ENCODE measurements around the gene PCSK2. TPM values are rescaled to one million over a fixed set of nuclear protein-coding genes. Genes with fewer than 3 reads are reported as not detected.

The PCSK2 gene
- total and polyA plus RNA-seq, 2 of the 8 experiments (the other 6 are each of a cell fraction or from before 2014, with no cell fraction given): 1.9 to 4.2 TPM

GRCh38 chr20:17466641-17467040 lies 239.8 kb downstream of the PCSK2 start:
- no peak overlapping the region for H2AFZ ChIP-seq (ENCODE audit: low read length)
- H2BK5ac ChIP-seq (ENCODE audit: low read depth, low read length): no peak overlapping the region
- TF ChIP-seq JUN (IDR thresholded peaks at IDR 0.05; ENCODE audit: low read depth, low read length): no peak
- TF ChIP-seq RBBP5 (IDR thresholded peaks at IDR 0.05; ENCODE audit: borderline replicate concordance, low read depth, low read length): no peak

More at GRCh38 chr20:17466641-17467040, 239.8 kb downstream of the PCSK2 start:
- FAIRE-seq (no peak), DNase-seq (ENCODE audit: low read depth in 1 of 2, low spot score in 2 of 2) (no peak)
- H3K4ac ChIP-seq (replicated peaks; ENCODE audit: insufficient read length, low read depth, low read length): no peak overlapping the region
- H2BK12ac ChIP-seq (ENCODE audit: low read depth, low read length): no peak overlapping the region
- no peak overlapping the region for H3K27ac ChIP-seq (ENCODE audit: low read depth, low read length)
- no peaks in the 10 kb centered on the region for H3K27me3 ChIP-seq (replicated peaks in 1 of 4; ENCODE audit: control insufficient read depth in 3 of 4, extremely low read depth in 1 of 4, insufficient read depth in 3 of 4, low read length in 3 of 4)
- H3K4me3 ChIP-seq (ENCODE audit: extremely low read depth in 1 of 4, insufficient read depth in 2 of 4, low read depth in 3 of 4, low read length in 4 of 4): no peak overlapping the region
- no peaks in the 10 kb centered on the region for H3K23me2 ChIP-seq (ENCODE audit: low read depth, low read length)
- H3K4me2 ChIP-seq (ENCODE audit: insufficient read depth in 1 of 2, low read depth in 2 of 2, low read length in 2 of 2): no peak overlapping the region
- ChIA-PET POLR2A (ENCODE audit: partially characterized antibody) (no interaction called here), CTCF (ENCODE audit: partially characterized antibody) (interaction anchor here (1.3 to 1.5 kb wide), 2 partner anchors 27 to 45 kb away, joined by 3 read pairs; no protein-coding TSS in a partner anchor)
- H4K5ac ChIP-seq (ENCODE audit: insufficient read length, low read depth, low read length): no peak overlapping the region
- H3K56ac ChIP-seq (replicated peaks; ENCODE audit: insufficient read length, low read depth, low read length): no peak overlapping the region
- 80% methylated on average over 7 of the region's 7 CpGs; no CpG with 5 or more reads in 1 of the 2 experiments for WGBS, 2 experiments (ENCODE audit: extremely low coverage in 1 of 2, insufficient coverage in 1 of 2, insufficient read length in 1 of 2, insufficient replicate concordance in 2 of 2, low coverage in 1 of 2, low lambda C conversion rate in 2 of 2, missing lambda C conversion rate in 1 of 2)
- no peaks in the 10 kb centered on the region for H3K4me1 ChIP-seq (replicated peaks in 1 of 4; ENCODE audit: control insufficient read depth in 3 of 4, insufficient read depth in 4 of 4, low read length in 3 of 4)
- no peak overlapping the region for H3K9ac ChIP-seq (replicated peaks in 1 of 4; ENCODE audit: extremely low read depth in 1 of 4, low read depth in 3 of 4, low read length in 3 of 4)
- no peaks in the 10 kb centered on the region for H4K20me1 ChIP-seq (replicated peaks in 1 of 2; ENCODE audit: control insufficient read depth in 1 of 2, insufficient read depth in 2 of 2, low read length in 2 of 2)
- no peak overlapping the region for H2BK120ac ChIP-seq (replicated peaks; ENCODE audit: low read depth, low read length)
- H4K91ac ChIP-seq (replicated peaks; ENCODE audit: insufficient read length, low read length): no peak overlapping the region
- H2AK5ac ChIP-seq (ENCODE audit: low read depth, low read length): no peak overlapping the region
- H3K9me3 ChIP-seq (ENCODE audit: insufficient read depth in 2 of 2, low read depth in 1 of 2, low read length in 1 of 2): no peaks in the 10 kb centered on the region
- no peak overlapping the region for H3K14ac ChIP-seq (ENCODE audit: insufficient read length)
- no peak overlapping the region for H3K18ac ChIP-seq (ENCODE audit: extremely low read depth, low read length)
- no peaks in the 10 kb centered on the region for H3K79me2 ChIP-seq (ENCODE audit: control insufficient read depth in 1 of 2, insufficient read depth in 2 of 2, low read length in 2 of 2)
- H2BK15ac ChIP-seq (ENCODE audit: low read length): no peak overlapping the region
- H2BK20ac ChIP-seq (ENCODE audit: low read length): no peak overlapping the region
- H3K36me3 ChIP-seq (ENCODE audit: control insufficient read depth in 2 of 4, insufficient read depth in 4 of 4, low read length in 3 of 4): no peaks in the 10 kb centered on the region
- no peaks in the 10 kb centered on the region for H3K79me1 ChIP-seq (ENCODE audit: low read depth, low read length)
- H4K8ac ChIP-seq (ENCODE audit: extremely low read depth, insufficient read depth, low read length): no peak overlapping the region
- no peak overlapping the region for H3K23ac ChIP-seq (ENCODE audit: insufficient read length)

Measured in H1 (cell line).